ENCODE results near the gene NTMT1.
A peak's percentile ranks its signal among the peaks of the same experiment; 100 is the strongest.

NTMT1 gene

DNA sequence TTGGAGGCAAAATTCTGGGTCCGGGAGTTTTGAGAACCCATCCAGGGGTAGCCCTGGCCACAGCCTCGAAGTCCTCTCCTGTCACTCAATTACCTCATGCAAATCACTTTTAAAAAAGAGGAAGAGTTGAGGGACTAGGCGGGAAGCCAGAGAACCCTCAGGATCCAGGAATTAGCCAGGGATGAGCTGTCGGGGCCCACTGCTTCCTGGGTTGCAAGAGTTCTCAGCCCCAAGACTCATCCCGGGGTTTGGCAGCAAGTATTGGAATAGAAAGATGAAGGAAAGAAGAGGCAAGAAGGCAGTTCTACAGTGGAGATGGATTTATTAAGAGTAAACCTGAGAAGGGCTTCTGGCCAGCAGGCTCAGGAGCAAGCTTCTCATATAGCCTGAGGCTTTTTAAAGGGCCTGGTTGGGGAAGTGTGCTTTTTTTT lies 30.6 kb upstream of the NTMT1 start:
- TF ChIP-seq REST (IDR thresholded peaks at IDR 0.05; ENCODE audit: insufficient replicate concordance, low read depth) (no peak), SPI1 (IDR thresholded peaks at IDR 0.05; ENCODE audit: borderline replicate concordance, low read depth) (peak; percentile 44; the same call in 1 of the 2 replicates)
- Histone ChIP-seq H3K4me3 (replicated peaks; ENCODE audit: insufficient read depth, low read length) (no peak overlapping the region), H3K27me3 (ENCODE audit: insufficient read depth, poor library complexity, severe bottlenecking) (no peaks in the 10 kb centered on the region), H3K27ac (replicated peaks) (no peak overlapping the region)
- no peak for DNase-seq (ENCODE audit: low read depth in 1 of 2, low spot score in 1 of 2)

DNA sequence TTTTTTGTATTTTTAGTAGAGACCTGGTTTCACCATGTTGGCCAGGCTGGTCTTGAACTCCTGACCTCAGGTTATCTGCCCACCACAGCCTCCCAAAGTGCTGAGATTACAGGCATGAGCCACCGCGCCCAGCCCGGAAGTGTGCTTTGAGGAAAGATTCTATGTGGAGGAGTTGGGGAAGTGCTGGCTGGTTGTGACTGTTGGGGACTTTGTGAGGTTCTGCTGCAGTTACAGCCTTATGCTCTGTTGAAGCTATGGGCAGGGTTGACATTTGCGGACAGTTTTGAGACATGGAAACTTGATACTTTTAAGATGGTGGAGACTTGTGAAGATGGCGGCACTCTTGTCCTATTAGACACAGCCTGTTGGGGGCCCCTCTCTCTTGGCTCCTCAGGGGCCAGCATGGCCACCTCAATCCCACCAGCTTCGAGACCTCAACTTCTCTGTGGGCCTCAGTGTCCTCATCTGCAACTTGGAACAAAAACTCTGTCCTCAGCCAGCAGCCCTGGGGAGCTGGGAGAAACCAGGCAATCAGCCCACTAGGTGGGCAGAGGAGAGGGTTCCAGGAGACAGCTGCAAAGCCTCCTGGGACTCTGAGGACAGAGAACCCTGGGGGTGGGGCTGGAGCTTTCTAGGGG lies 29.9 kb upstream of the NTMT1 start:
- H3K27me3 ChIP-seq (ENCODE audit: insufficient read depth, poor library complexity, severe bottlenecking) = no peaks in the 10 kb centered on the region
- no peak overlapping the region for H3K4me3 ChIP-seq (replicated peaks; ENCODE audit: insufficient read depth, low read length)
- DNase-seq (ENCODE audit: low read depth in 1 of 2, low spot score in 1 of 2) = peak in 1 of 2 experiments; percentile 72
- TF ChIP-seq POLR2AphosphoS5 (IDR thresholded peaks at IDR 0.05; ENCODE audit: low read depth) (no peak), GABPA (IDR thresholded peaks at IDR 0.05; ENCODE audit: low read depth) (no peak), REST (IDR thresholded peaks at IDR 0.05; ENCODE audit: insufficient replicate concordance, low read depth) (no peak), SPI1 (IDR thresholded peaks at IDR 0.05; ENCODE audit: borderline replicate concordance, low read depth) (peak; percentile 79)
- no peak overlapping the region for H3K27ac ChIP-seq (replicated peaks)

DNA sequence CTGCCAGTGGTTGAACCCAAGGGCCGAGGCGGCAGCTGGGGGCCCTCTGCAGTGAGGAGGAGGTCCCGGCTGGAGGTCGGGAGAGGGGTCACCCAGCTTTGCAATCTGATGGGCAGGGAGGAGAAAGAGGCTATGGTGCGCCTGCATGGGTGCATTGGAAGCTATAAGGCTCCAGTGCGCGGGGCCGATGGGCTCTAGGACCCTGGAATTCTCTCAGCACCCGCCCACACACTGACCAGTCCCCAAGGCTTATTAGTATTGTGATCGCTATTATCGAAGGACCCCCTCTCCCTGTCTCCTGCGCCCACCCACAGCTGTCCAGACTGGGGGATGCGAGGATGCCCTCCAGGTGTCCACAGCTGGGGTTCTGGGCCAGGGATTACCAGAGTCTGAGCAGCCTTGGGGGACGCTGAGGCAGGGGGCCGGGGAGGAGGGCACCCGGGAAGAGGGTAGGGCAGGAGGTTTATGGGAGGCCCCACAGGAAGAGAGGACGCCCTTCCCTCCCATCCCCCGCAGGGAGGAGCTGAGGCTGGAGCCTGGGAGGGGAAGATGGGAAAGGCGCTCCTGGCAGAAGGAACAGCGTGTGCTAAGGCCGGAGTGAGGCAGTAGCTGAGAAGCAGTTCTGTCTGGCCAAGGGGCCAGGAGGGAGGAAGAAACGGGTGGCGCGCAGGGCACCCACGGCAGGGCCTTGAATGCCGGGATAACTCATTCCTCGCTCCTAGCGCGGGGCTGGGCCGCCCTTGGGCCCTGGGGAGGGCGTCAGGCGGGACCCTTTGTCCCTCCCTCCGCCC lies 29.2 kb upstream of the NTMT1 start:
- Histone ChIP-seq H3K4me3 (replicated peaks; ENCODE audit: insufficient read depth, low read length) (no peak overlapping the region), H3K27me3 (ENCODE audit: insufficient read depth, poor library complexity, severe bottlenecking) (no peaks in the 10 kb centered on the region), H3K27ac (replicated peaks) (no peak overlapping the region)
- no peak for TF ChIP-seq SPI1 (IDR thresholded peaks at IDR 0.05; ENCODE audit: borderline replicate concordance, low read depth)
- TF ChIP-seq REST (IDR thresholded peaks at IDR 0.05; ENCODE audit: insufficient replicate concordance, low read depth) = no peak
- TF ChIP-seq GABPA (IDR thresholded peaks at IDR 0.05; ENCODE audit: low read depth) = no peak
- no peak for TF ChIP-seq CTCF (IDR thresholded peaks at IDR 0.05; ENCODE audit: insufficient read depth, low read length)
- TF ChIP-seq POLR2AphosphoS5 (IDR thresholded peaks at IDR 0.05; ENCODE audit: low read depth) = no peak
- no peak for DNase-seq (ENCODE audit: low read depth in 1 of 2, low spot score in 1 of 2)
